Natural killer cell treated with Interleukin-12 subunit alpha and Interleukin-12 subunit beta and Interleukin-15 and Interleukin-18, amount 100 ng/mL, for 72 hours (primary cell): ENCODE measurements around the gene PCDHA3. TPM values are rescaled to one million over a fixed set of nuclear protein-coding genes. Genes with fewer than 3 reads are reported as not detected.
"Not testable (repeated sequence)": the region's sequence is repeated elsewhere in the genome, so short reads cannot be mapped to it uniquely, and the experiment has no call there.

Experiments
- ATAC-seq, 2 donors: fragments of 150-1000 bp; cut with Tn5 transposase in 1 of 2; sonication (Bioruptor Pico), chemical (Tn5 transposase) in 1 of 2; 2 replicates each; pipeline ENCODE4 v1.10.0; 2021
- DNase-seq: peaks from one replicate; pipeline ENCODE4 v3.0.0; 2022; ENCODE audit warnings: low spot score
- H3K27ac Mint-ChIP-seq, 2 donors: 1 replicate in 1 of 2; 2 replicates in 1 of 2; pipeline ENCODE4 v1.8.0; 2022; ENCODE audit warnings: mixed read lengths in 2 of 2, mild to moderate bottlenecking in 1 of 2, moderate library complexity in 1 of 2
- H3K27me3 Mint-ChIP-seq, 2 donors: 1 replicate in 1 of 2; 2 replicates in 1 of 2; pipeline ENCODE4 v1.8.0; 2022; ENCODE audit warnings: mixed read lengths in 2 of 2
- H3K36me3 Mint-ChIP-seq: one replicate; pipeline ENCODE4 v1.8.0; 2022; ENCODE audit warnings: mixed read lengths
- H3K4me1 Mint-ChIP-seq, 2 donors: 1 replicate in 1 of 2; 2 replicates in 1 of 2; pipeline ENCODE4 v1.8.0; 2022; ENCODE audit warnings: low read depth in 2 of 2, mixed read lengths in 2 of 2, mild to moderate bottlenecking in 1 of 2
- H3K4me3 Mint-ChIP-seq: one replicate; pipeline ENCODE4 v1.8.0; 2022; ENCODE audit warnings: mixed read lengths
- H3K9me3 Mint-ChIP-seq: 2 replicates; pipeline ENCODE4 v1.8.0; 2022; ENCODE audit warnings: mixed read lengths
- total RNA-seq, 2 donors: library from RNA; stranded (reverse); gene quantifications; one replicate each; pipeline ENCODE4 v1.2.3, GENCODE V29; 2022

Gene PCDHA3
- total RNA-seq, 2 donors from 2014 or later, result not detected

DNA sequence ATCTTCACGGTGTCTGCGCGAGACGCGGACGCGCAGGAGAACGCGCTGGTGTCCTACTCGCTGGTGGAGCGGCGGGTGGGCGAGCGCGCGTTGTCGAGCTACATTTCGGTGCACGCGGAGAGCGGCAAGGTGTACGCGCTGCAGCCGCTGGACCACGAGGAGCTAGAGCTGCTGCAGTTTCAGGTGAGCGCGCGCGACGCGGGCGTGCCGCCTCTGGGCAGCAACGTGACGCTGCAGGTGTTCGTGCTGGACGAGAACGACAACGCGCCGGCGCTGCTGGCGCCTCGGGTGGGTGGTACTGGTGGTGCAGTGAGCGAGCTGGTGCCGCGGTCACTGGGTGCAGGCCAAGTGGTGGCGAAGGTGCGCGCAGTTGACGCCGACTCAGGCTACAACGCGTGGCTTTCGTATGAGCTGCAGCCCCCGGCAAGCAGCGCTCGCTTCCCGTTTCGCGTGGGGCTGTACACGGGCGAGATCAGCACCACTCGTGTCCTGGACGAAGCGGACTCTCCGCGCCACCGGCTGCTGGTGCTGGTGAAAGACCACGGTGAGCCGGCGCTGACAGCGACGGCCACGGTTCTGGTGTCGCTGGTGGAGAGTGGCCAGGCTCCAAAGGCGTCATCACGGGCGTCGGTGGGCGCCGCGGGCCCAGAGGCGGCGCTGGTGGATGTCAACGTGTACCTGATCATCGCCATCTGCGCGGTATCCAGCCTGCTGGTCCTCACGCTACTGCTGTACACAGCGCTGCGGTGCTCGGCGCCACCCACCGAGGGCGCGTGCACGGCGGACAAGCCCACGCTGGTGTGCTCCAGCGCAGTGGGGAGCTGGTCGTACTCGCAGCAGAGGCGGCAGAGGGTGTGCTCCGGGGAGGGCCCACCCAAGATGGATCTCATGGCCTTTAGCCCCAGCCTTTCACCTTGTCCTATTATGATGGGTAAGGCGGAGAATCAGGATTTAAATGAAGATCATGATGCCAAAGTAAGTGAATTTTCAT lies 28.9 kb downstream of the PCDHA3 start:
- H3K27me3 Mint-ChIP-seq, result peaks cover 12 to 13% of the 10 kb centered on the region in 2 donors
- not testable (repeated sequence) for H3K4me3 Mint-ChIP-seq, DNase-seq

DNA sequence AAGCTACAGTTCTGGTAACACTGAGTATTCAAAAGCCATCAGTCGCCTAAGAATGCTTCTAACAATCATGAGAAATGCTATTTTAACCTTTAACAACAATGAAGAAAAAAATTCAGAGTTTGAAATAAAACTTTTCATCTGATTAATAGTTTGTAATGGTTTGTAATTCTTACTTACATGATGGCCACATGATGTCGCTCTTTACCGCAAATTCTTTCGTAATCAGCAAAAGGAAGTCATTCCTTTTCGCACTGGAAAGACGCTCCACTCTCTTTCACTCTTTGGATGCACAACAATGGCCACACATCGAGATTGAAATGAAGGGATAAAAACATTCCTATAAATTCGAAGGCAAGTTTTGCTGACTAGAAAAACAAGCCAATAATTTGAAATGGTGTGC lies 33.1 kb downstream of the PCDHA3 start, which contains the start of gene PCDHA7:
Gene PCDHA7 (plus strand): TSS at position 277 of the 400 bp plus-strand sequence. CDS start 115 bp downstream, at position 392.
- Mint-ChIP-seq H3K9me3 (peaks cover 3% of the 10 kb centered on the region), H3K4me1 (no peaks in the 10 kb centered on the region), H3K27me3 (peaks cover 6 to 9% of the 10 kb centered on the region in 2 donors), H3K4me3 (no peak within 1 kb of the TSS), H3K36me3 (peaks cover 6% of the 10 kb centered on the region), H3K27ac (no peak within 1 kb of the TSS)
- no peak for DNase-seq
- ATAC-seq, result no peak

More for the DNA sequence above, 28.9 kb downstream of the PCDHA3 start:
- not testable (repeated sequence) for ATAC-seq, H3K27ac Mint-ChIP-seq, H3K4me1 Mint-ChIP-seq, H3K9me3 Mint-ChIP-seq
- peaks cover 13% of the 10 kb centered on the region for H3K36me3 Mint-ChIP-seq

DNA sequence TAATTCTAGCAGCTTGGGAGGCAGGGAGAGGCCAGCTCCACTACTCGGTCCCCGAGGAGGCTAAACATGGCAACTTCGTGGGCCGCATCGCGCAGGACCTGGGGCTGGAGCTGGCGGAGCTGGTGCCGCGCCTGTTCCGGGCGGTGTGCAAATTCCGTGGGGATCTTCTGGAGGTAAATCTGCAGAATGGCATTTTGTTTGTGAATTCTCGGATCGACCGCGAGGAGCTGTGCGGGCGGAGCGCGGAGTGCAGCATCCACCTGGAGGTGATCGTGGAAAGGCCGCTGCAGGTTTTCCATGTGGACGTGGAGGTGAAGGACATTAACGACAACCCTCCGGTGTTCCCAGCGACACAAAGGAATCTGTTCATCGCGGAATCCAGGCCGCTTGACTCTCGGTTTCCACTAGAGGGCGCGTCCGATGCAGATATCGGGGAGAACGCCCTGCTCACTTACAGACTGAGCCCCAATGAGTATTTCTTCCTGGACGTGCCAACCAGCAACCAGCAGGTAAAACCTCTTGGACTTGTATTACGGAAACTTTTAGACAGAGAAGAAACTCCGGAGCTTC lies 33.7 kb downstream of the PCDHA3 start:
- not testable (repeated sequence) for H3K4me3 Mint-ChIP-seq, H3K27ac Mint-ChIP-seq, DNase-seq, H3K27me3 Mint-ChIP-seq, H3K4me1 Mint-ChIP-seq, H3K9me3 Mint-ChIP-seq, H3K36me3 Mint-ChIP-seq, ATAC-seq

DNA sequence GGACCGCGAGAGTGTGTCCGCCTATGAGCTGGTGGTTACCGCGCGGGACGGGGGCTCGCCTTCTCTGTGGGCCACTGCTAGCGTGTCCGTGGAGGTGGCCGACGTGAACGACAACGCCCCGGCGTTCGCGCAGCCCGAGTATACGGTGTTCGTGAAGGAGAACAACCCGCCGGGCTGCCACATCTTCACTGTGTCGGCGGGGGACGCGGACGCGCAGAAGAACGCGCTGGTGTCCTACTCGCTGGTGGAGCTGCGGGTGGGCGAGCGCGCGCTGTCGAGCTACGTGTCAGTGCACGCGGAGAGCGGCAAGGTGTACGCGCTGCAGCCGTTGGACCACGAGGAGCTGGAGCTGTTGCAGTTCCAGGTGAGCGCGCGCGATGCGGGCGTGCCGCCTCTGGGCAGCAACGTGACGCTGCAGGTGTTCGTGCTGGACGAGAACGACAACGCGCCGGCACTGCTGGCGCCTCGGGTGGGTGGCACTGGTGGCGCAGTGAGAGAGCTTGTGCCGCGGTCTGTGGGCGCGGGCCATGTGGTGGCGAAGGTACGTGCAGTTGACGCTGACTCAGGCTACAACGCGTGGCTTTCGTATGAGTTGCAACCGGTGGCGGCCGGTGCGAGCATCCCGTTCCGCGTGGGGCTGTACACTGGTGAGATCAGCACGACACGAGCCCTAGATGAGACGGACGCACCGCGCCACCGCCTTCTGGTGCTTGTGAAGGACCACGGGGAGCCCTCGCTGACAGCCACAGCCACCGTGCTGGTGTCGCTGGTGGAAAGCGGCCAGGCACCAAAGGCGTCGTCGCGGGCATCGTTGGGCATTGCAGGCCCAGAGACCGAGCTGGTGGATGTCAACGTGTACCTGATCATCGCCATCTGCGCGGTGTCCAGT lies 35.0 kb downstream of the PCDHA3 start:
- Mint-ChIP-seq H3K9me3 (peaks cover 11% of the 10 kb centered on the region), H3K27ac (no peak overlapping the region)

DNA sequence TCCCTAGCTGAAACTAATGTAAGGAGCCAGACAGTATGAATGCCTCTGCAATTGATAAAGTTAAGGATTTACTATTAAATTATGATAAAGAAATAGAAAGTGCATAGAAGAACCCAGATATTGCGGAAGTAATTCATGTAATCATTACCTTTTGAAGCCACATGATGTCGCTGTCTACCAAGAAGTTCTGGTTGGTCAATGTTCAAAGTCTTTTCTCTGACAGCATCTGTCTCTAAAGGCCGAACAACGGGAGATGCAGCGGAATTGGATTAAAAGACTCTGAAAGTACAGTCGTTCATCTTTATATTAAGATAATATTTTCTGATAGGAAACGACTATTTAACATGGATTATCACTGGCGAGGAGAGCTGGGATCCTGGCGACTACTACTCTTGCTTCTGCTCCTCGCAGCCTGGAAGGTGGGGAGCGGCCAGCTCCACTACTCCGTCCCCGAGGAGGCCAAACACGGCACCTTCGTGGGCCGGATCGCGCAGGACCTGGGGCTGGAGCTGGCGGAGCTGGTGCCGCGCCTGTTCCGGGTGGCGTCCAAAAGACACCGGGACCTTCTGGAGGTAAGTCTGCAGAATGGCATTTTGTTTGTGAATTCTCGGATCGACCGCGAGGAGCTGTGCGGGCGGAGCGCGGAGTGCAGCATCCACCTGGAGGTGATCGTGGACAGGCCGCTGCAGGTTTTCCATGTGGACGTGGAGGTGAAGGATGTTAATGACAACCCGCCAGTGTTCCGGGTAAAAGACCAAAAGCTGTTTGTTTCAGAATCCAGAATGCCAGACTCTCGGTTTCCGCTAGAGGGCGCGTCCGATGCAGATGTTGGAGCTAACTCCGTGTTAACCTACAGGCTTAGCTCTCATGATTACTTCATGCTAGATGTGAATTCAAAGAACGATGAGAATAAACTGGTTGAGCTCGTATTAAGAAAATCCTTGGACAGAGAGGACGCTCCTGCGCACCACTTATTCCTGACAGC lies 40.4 kb downstream of the PCDHA3 start, which contains the start of gene PCDHA8:
Gene PCDHA8 (plus strand): TSS at position 210 of the 985 bp plus-strand sequence. CDS start 135 bp downstream, at position 345.
- Mint-ChIP-seq H3K36me3 (peaks cover 13% of the 10 kb centered on the region), H3K4me1 (no peaks in the 10 kb centered on the region), H3K9me3 (peaks cover 7% of the 10 kb centered on the region), H3K4me3 (no peak within 1 kb of the TSS), H3K27me3 (peaks cover 0 to 17% of the 10 kb centered on the region in 2 donors), H3K27ac (no peak within 1 kb of the TSS)
- DNase-seq (no peak), ATAC-seq (no peak)

More for the DNA sequence above, 35.0 kb downstream of the PCDHA3 start:
- Mint-ChIP-seq H3K36me3 (peaks cover 15% of the 10 kb centered on the region), H3K4me3 (no peak overlapping the region), H3K27me3 (peaks cover 9 to 17% of the 10 kb centered on the region in 2 donors), H3K4me1 (no peaks in the 10 kb centered on the region)
- no peak for DNase-seq
- no peak for ATAC-seq

DNA sequence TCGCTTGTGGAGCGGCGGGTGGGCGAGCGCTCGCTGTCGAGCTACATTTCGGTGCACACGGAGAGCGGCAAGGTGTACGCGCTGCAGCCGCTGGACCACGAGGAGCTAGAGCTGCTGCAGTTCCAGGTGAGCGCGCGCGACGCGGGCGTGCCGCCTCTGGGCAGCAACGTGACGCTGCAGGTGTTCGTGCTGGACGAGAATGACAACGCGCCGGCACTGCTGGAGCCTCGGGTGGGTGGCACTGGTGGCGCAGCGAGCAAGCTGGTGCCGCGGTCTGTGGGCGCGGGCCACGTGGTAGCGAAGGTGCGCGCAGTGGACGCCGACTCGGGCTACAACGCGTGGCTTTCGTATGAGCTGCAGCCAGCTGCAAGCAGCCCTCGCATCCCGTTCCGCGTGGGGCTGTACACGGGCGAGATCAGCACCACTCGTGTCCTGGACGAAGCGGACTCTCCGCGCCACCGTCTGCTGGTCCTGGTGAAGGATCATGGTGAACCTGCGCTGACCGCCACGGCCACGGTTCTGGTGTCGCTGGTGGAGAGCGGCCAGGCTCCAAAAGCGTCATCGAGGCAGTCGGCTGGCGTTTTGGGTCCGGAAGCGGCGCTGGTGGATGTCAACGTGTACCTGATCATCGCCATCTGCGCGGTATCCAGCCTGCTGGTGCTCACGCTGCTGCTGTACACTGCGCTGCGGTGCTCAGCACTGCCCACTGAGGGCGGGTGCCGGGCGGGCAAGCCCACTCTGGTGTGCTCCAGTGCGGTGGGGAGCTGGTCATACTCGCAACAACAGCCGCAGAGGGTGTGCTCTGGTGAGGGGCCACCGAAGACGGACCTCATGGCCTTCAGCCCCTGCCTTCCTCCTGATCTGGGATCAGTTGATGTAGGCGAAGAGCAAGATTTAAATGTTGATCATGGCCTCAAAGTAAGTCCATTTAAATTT lies 42.2 kb downstream of the PCDHA3 start:
- Mint-ChIP-seq H3K4me3 (no peak overlapping the region), H3K9me3 (peaks cover 14% of the 10 kb centered on the region), H3K27me3 (peaks cover 0 to 23% of the 10 kb centered on the region in 2 donors), H3K36me3 (peaks cover 17% of the 10 kb centered on the region), H3K27ac (no peak overlapping the region), H3K4me1 (no peaks in the 10 kb centered on the region)
- no peak for ATAC-seq
- DNase-seq, result no peak

DNA sequence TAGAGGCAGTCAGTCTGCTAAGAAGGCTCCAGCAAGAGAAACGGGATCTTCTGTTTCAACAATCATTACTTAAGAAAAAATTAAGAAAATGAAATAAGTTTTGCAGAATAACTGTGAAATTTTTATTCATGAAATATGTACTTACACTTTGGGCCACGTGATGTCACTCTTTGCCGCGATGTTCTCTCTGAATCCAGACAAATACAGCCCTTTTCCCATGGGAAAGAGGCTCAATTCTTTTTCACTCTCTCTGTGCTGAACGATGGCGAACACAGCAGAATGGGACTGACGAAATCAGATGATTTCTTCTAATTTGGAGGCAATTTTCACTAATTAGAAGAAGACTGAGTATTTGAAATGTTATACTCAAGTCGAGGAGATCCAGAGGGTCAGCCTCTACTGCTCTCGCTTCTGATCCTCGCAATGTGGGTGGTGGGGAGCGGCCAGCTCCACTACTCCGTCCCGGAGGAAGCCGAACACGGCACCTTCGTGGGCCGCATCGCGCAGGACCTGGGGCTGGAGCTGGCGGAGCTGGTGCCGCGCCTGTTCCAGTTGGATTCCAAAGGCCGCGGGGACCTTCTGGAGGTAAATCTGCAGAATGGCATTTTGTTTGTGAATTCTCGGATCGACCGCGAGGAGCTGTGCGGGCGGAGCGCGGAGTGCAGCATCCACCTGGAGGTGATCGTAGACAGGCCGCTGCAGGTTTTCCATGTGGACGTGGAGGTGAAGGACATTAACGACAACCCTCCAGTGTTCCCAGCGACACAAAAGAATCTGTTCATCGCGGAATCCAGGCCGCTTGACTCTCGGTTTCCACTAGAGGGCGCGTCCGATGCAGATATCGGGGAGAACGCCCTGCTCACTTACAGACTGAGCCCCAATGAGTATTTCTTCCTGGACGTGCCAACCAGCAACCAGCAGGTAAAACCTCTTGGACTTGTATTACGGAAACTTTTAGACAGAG lies 47.6 kb downstream of the PCDHA3 start, which contains the start of gene PCDHA9:
Gene PCDHA9 (plus strand): TSS at position 244 of the 964 bp plus-strand sequence. CDS start 114 bp downstream, at position 358.
- H3K27me3 Mint-ChIP-seq, result peaks cover 0 to 12% of the 10 kb centered on the region in 2 donors
- H3K36me3 Mint-ChIP-seq, DNase-seq, H3K9me3 Mint-ChIP-seq, ATAC-seq, H3K27ac Mint-ChIP-seq, H3K4me3 Mint-ChIP-seq, H3K4me1 Mint-ChIP-seq: not testable (repeated sequence)

DNA sequence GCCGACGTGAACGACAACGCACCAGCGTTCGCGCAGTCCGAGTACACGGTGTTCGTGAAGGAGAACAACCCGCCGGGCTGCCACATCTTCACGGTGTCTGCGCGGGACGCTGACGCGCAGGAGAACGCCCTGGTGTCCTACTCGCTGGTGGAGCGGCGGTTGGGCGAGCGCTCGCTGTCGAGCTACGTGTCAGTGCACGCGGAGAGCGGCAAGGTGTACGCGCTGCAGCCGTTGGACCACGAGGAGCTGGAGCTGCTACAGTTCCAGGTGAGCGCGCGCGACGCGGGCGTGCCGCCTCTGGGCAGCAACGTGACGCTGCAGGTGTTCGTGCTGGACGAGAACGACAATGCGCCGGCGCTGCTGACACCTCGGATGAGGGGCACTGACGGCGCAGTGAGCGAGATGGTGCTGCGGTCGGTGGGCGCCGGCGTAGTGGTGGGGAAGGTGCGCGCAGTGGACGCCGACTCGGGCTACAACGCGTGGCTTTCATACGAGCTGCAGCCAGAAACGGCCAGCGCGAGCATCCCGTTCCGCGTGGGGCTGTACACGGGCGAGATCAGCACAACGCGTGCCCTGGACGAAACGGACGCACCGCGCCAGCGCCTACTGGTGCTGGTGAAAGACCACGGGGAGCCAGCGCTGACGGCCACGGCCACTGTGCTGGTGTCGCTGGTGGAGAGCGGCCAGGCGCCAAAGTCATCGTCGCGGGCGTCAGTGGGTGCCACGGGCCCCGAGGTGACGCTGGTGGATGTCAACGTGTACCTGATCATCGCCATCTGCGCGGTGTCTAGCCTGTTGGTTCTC lies 49.2 kb downstream of the PCDHA3 start:
- DNase-seq, H3K4me1 Mint-ChIP-seq, H3K36me3 Mint-ChIP-seq, H3K27ac Mint-ChIP-seq, H3K4me3 Mint-ChIP-seq, ATAC-seq, H3K9me3 Mint-ChIP-seq: not testable (repeated sequence)
- H3K27me3 Mint-ChIP-seq, result peaks cover 0 to 12% of the 10 kb centered on the region in 2 donors
